Endometrium (tissue), 2 donors: ENCODE results near the gene HDGFL1.
A peak's percentile ranks its signal among the peaks of the same experiment; 100 is the strongest.

Experiments
- FAIRE-seq: peaks from 2 replicates; lab custom pipeline; 2012; peaks lifted over from hg19 to GRCh38; lab: Jason Lieb, UNC
- donor health status: control.
- donor health status: control.

HDGFL1 gene

GRCh38 chr6:22590423-22590822 lies 21.1 kb downstream of the HDGFL1 start:
- no peak for FAIRE-seq

GRCh38 chr6:22593895-22594294 lies 24.5 kb downstream of the HDGFL1 start:
- no peak for FAIRE-seq

GRCh38 chr6:22596011-22596410 lies 26.6 kb downstream of the HDGFL1 start:
- FAIRE-seq: no peak

- FAIRE-seq: no peak
These were observed 29.0 kb downstream of the HDGFL1 start for GRCh38 chr6:22598339-22598738.

GRCh38 chr6:22600059-22600458 lies 30.7 kb downstream of the HDGFL1 start:
- FAIRE-seq: no peak

- no peak for FAIRE-seq
These were observed 32.6 kb downstream of the HDGFL1 start for GRCh38 chr6:22601984-22602383.

- no peak for FAIRE-seq
These were observed 36.4 kb downstream of the HDGFL1 start for GRCh38 chr6:22605736-22606135.

GRCh38 chr6:22610127-22610526 lies 40.8 kb downstream of the HDGFL1 start:
- no peak for FAIRE-seq

GRCh38 chr6:22612236-22612635 lies 42.9 kb downstream of the HDGFL1 start:
- no peak for FAIRE-seq

- no peak for FAIRE-seq
These were observed 43.7 kb downstream of the HDGFL1 start for GRCh38 chr6:22613051-22613450.

GRCh38 chr6:22613695-22614094 lies 44.3 kb downstream of the HDGFL1 start:
- peak; percentile 86 for FAIRE-seq

- FAIRE-seq: no peak
These were observed 45.2 kb downstream of the HDGFL1 start for GRCh38 chr6:22614547-22614946.

- FAIRE-seq: no peak
These were observed 51.7 kb downstream of the HDGFL1 start for GRCh38 chr6:22621028-22621427.
